Endothelial cell of umbilical vein (primary cell): Measurements from ENCODE around the gene TRPM8.

Source experiments
- CTCF ChIP-seq, 2 donors: IDR thresholded peaks; 1 replicate in 1 of 2; 2 replicates in 1 of 2; pipeline ENCODE4 v1.5.1; 2011; ENCODE audit warnings: low read length in 2 of 2, mild to moderate bottlenecking in 2 of 2, moderate library complexity in 2 of 2, control low read depth in 1 of 2, inconsistent platforms in 1 of 2, low read depth in 1 of 2; ENCODE audit not compliant: insufficient read depth in 1 of 2; ENCODE audit errors: extremely low read depth in 1 of 2
- MYC ChIP-seq: IDR thresholded peaks from one replicate; pipeline ENCODE4 v1.6.1; 2011; ENCODE audit warnings: mild to moderate bottlenecking, low read depth, low read length
- POLR2A ChIP-seq: IDR thresholded peaks from 2 replicates; pipeline ENCODE4 v1.6.1; 2012; ENCODE audit warnings: low read depth, mild to moderate bottlenecking, control low read depth, low read length
- POLR2AphosphoS5 ChIP-seq: IDR thresholded peaks from 2 replicates; pipeline ENCODE4 v1.6.1; 2012; ENCODE audit warnings: low read depth, mild to moderate bottlenecking, control low read depth, low read length, moderate library complexity; ENCODE audit not compliant: insufficient read depth

GRCh38 chr2:234038076-234038802, 121.1 kb downstream of the TRPM8 start:
- TF ChIP-seq POLR2A (no peak), CTCF (IDR thresholded peaks at IDR 0.05; ENCODE audit: extremely low read depth in 1 of 2, insufficient read depth in 1 of 2, low read depth in 1 of 2, low read length in 2 of 2) (no peak), POLR2AphosphoS5 (no peak), MYC (no peak)
